Stimulated activated CD8-positive, alpha-beta memory T cell treated with anti-CD3 and anti-CD28 coated beads, Interleukin-4, amount 100 ng/mL, for 48 hours (primary cell): Measurements from ENCODE around the gene HELZ.

Source experiments
- DNase-seq: peaks from one replicate; pipeline ENCODE4 v3.0.0-alpha.2; 2020

HELZ gene

GRCh38 chr17:67067571-67068482, 177.2 kb downstream of the HELZ start:
- DNase-seq, result no peak

GRCh38 chr17:67066717-67067116, 178.3 kb downstream of the HELZ start:
- DNase-seq, result no peak

- DNase-seq, result no peak
Measured at GRCh38 chr17:67063141-67063540, 181.9 kb downstream of the HELZ start.

GRCh38 chr17:67059372-67059771, 185.6 kb downstream of the HELZ start:
- DNase-seq, result no peak

- no peak for DNase-seq
Measured at GRCh38 chr17:67058036-67058435, 187.0 kb downstream of the HELZ start.

- DNase-seq, result no peak
Measured at GRCh38 chr17:67056746-67057490, 188.1 kb downstream of the HELZ start.

- no peak for DNase-seq
Measured at GRCh38 chr17:67055811-67056745, 188.9 kb downstream of the HELZ start.

GRCh38 chr17:67055041-67055443, 190.0 kb downstream of the HELZ start:
- DNase-seq, result no peak

- DNase-seq, result no peak
Measured at GRCh38 chr17:67054608-67055007, 190.4 kb downstream of the HELZ start.

- DNase-seq, result no peak
Measured at GRCh38 chr17:67054011-67054591, 190.9 kb downstream of the HELZ start.

- no peak for DNase-seq
Measured at GRCh38 chr17:67053438-67054000, 191.5 kb downstream of the HELZ start.

- no peak for DNase-seq
Measured at GRCh38 chr17:67052720-67053437, 192.1 kb downstream of the HELZ start.

- no peak for DNase-seq
Measured at GRCh38 chr17:67051837-67052236, 193.2 kb downstream of the HELZ start.

GRCh38 chr17:67051155-67051538, 193.8 kb downstream of the HELZ start:
- no peak for DNase-seq

- no peak for DNase-seq
Measured at GRCh38 chr17:67050471-67051154, 194.4 kb downstream of the HELZ start.

GRCh38 chr17:67050066-67050465, 194.9 kb downstream of the HELZ start:
- DNase-seq, result no peak

GRCh38 chr17:67049025-67049739, 195.8 kb downstream of the HELZ start:
- DNase-seq, result no peak

- DNase-seq, result no peak
Measured at GRCh38 chr17:67047382-67047781, 197.6 kb downstream of the HELZ start.

GRCh38 chr17:67046398-67046797, 198.6 kb downstream of the HELZ start:
- DNase-seq, result no peak

- DNase-seq, result no peak
Measured at GRCh38 chr17:67044940-67045339, 200.1 kb downstream of the HELZ start.
